Measurements from ENCODE around the gene PKIG.
A peak's percentile ranks its signal among the peaks of the same experiment; 100 is the strongest.
"Not testable (repeated sequence)": the region's sequence is repeated elsewhere in the genome, so short reads cannot be mapped to it uniquely, and the experiment has no call there.

The PKIG gene

GRCh38 chr20:44582311-44583025 is at the start of gene PKIG:
TSS of gene PKIG (plus strand) at chr20:44582579. CDS start at chr20:44614557, 31,978 bp downstream.
- DNase-seq (ENCODE audit: low spot score): peak; percentile 57

- DNase-seq (ENCODE audit: low spot score): peak; percentile 31
Observed at GRCh38 chr20:44532981-44533331, 49.4 kb upstream of the PKIG start.

- no peak for DNase-seq (ENCODE audit: low spot score)
Observed at GRCh38 chr20:44533928-44534327, 48.5 kb upstream of the PKIG start.

GRCh38 chr20:44536175-44536574 is 46.2 kb upstream of the PKIG start:
- DNase-seq (ENCODE audit: low spot score): no peak

GRCh38 chr20:44537993-44538392 is 44.4 kb upstream of the PKIG start:
- no peak for DNase-seq (ENCODE audit: low spot score)

- peak; percentile 53 for DNase-seq (ENCODE audit: low spot score)
Observed at GRCh38 chr20:44540834-44541233, 41.5 kb upstream of the PKIG start.

- no peak for DNase-seq (ENCODE audit: low spot score)
Observed at GRCh38 chr20:44541992-44542391, 40.4 kb upstream of the PKIG start.

GRCh38 chr20:44542890-44543289 is 39.5 kb upstream of the PKIG start:
- no peak for DNase-seq (ENCODE audit: low spot score)

GRCh38 chr20:44543358-44543757 is 39.0 kb upstream of the PKIG start:
- no peak for DNase-seq (ENCODE audit: low spot score)

- no peak for DNase-seq (ENCODE audit: low spot score)
Observed at GRCh38 chr20:44544263-44544662, 38.1 kb upstream of the PKIG start.

- no peak for DNase-seq (ENCODE audit: low spot score)
Observed at GRCh38 chr20:44547419-44547818, 35.0 kb upstream of the PKIG start.

GRCh38 chr20:44549123-44549522 is 33.3 kb upstream of the PKIG start:
- no peak for DNase-seq (ENCODE audit: low spot score)

- DNase-seq (ENCODE audit: low spot score): no peak
Observed at GRCh38 chr20:44552050-44552449, 30.3 kb upstream of the PKIG start.

- DNase-seq (ENCODE audit: low spot score): no peak
Observed at GRCh38 chr20:44552568-44552949, 29.8 kb upstream of the PKIG start.

- DNase-seq (ENCODE audit: low spot score): peak; percentile 44
Observed at GRCh38 chr20:44552950-44553908, 29.1 kb upstream of the PKIG start.

GRCh38 chr20:44559302-44559701 is 23.1 kb upstream of the PKIG start:
- no peak for DNase-seq (ENCODE audit: low spot score)

GRCh38 chr20:44560229-44560628 is 22.1 kb upstream of the PKIG start:
- no peak for DNase-seq (ENCODE audit: low spot score)

- not testable (repeated sequence) for DNase-seq (ENCODE audit: low spot score)
Observed at GRCh38 chr20:44560818-44561217, 21.6 kb upstream of the PKIG start.

- no peak for DNase-seq (ENCODE audit: low spot score)
Observed at GRCh38 chr20:44561876-44562275, 20.5 kb upstream of the PKIG start.

GRCh38 chr20:44566018-44566417 is 16.4 kb upstream of the PKIG start:
- no peak for DNase-seq (ENCODE audit: low spot score)

GRCh38 chr20:44566811-44567210 is 15.6 kb upstream of the PKIG start:
- no peak for DNase-seq (ENCODE audit: low spot score)

- DNase-seq (ENCODE audit: low spot score): no peak
Observed at GRCh38 chr20:44570367-44570766, 12.0 kb upstream of the PKIG start.

- DNase-seq (ENCODE audit: low spot score): no peak
Observed at GRCh38 chr20:44571362-44571988, 10.9 kb upstream of the PKIG start.

Measured in AG08396 (cell line).